Aorta (tissue), 5 donors: ENCODE measurements around the gene MCOLN2. TPM values are rescaled to one million over a fixed set of nuclear protein-coding genes. Genes with fewer than 3 reads are reported as not detected.

Experiments
- ATAC-seq: fragments of 200-7000 bp; cut with Tn5 transposase; one replicate; pipeline ENCODE4 v1.9.1; 2022; ENCODE audit warnings: moderate library complexity; ENCODE audit not compliant: low FRiP score
- DNase-seq, 2 donors: peaks; one replicate each; pipeline ENCODE4 v3.0.0-alpha.2; 2020
- H3K27ac ChIP-seq, 2 donors: one replicate each; pipeline ENCODE4 v1.5.1; 2013; ENCODE audit warnings: low read length in 2 of 2, mild to moderate bottlenecking in 2 of 2, moderate library complexity in 2 of 2, control low read depth in 1 of 2, inconsistent platforms in 1 of 2, low read depth in 1 of 2
- H3K27me3 ChIP-seq, 2 donors: one replicate each; pipeline ENCODE4 v1.6.1; 2013; ENCODE audit warnings: control low read depth in 1 of 2, low read length in 1 of 2, mild to moderate bottlenecking in 1 of 2, moderate library complexity in 1 of 2; ENCODE audit not compliant: insufficient read depth in 2 of 2, control insufficient read depth in 1 of 2
- H3K36me3 ChIP-seq, 2 donors: one replicate each; pipeline ENCODE4 v1.6.1; 2013; ENCODE audit warnings: control low read depth in 1 of 2, low read length in 1 of 2, mild to moderate bottlenecking in 1 of 2; ENCODE audit not compliant: insufficient read depth in 2 of 2, control insufficient read depth in 1 of 2
- H3K4me1 ChIP-seq, 2 donors: one replicate each; pipeline ENCODE4 v1.6.1; 2013; ENCODE audit warnings: low read length in 2 of 2, control low read depth in 1 of 2, mild to moderate bottlenecking in 1 of 2, moderate library complexity in 1 of 2; ENCODE audit not compliant: insufficient read depth in 2 of 2, control insufficient read depth in 1 of 2
- H3K4me3 ChIP-seq, 2 donors: one replicate each; pipeline ENCODE4 v1.5.1; 2013; ENCODE audit warnings: low read length in 2 of 2, control low read depth in 1 of 2, mild to moderate bottlenecking in 1 of 2
- H3K9me3 ChIP-seq: one replicate; pipeline ENCODE4 v1.6.1; 2013; ENCODE audit warnings: mild to moderate bottlenecking, low read length; ENCODE audit not compliant: control insufficient read depth
- WGBS, 2 donors: extraction: QIAGEN DNeasy Blood & Tissue Kit; methylation state at CpG; one replicate each; pipeline ENCODE4 v1.1.7; 2013; 5-methylcytosine and 5-hydroxymethylcytosine counted together
- intact Hi-C, 2 donors: fragments of 100-400 bp; cut with DNase I; formaldehyde crosslinking; loops; one replicate each; pipeline versions ENCODE4 v1.14.2 to v1.15.0; 2022
- polyA plus RNA-seq, 2 donors: library from polyadenylated mRNA; stranded (reverse); fragments of 200-250 nt; gene quantifications; one replicate each; pipeline ENCODE4 v1.2.3, GENCODE V29; 2013
- total RNA-seq, 2 donors: library from RNA; stranded (reverse); fragmentation: NEBNext Ultra II Directional; extraction: Animal tissue kit (Norgen Biotek cat#: 25700); gene quantifications; one replicate each; pipeline ENCODE4 v1.2.1, GENCODE V29; 2021
- donor health status: healthy with polysubstance abuse.
- donor health status: Bipolar disorder and iron deficiency.
- donor health status: DM: no; HTN: no; CAD: no.
- donor health status: DM: no; HTN: no; CAD: no.
- donor health status: DM: yes; HTN: yes; CAD: no.

The MCOLN2 gene
- total and polyA plus RNA-seq, 4 donors, result 1.0 to 3.9 (median 2.2) TPM

GRCh38 chr1:84941843-84942242, 55.1 kb downstream of the MCOLN2 start:
- WGBS, 2 donors, result 45 to 82% methylated on average over 1 of the region's 1 CpG
- Histone ChIP-seq H3K36me3 (no peaks in the 10 kb centered on the region), H3K4me3 (no peak overlapping the region), H3K27ac (no peak overlapping the region), H3K9me3 (no peaks in the 10 kb centered on the region), H3K27me3 (no peaks in the 10 kb centered on the region), H3K4me1 (no peaks in the 10 kb centered on the region)
- intact Hi-C loops, result loop anchor here (2.0 to 10.0 kb wide), 4 partner anchors 55 to 310 kb away; partner anchors contain the start of gene MCOLN2 (in 1 of the 2)
- DNase-seq (no peak), ATAC-seq (no peak)

GRCh38 chr1:84940481-84940880, 56.4 kb downstream of the MCOLN2 start:
- Histone ChIP-seq H3K36me3 (no peaks in the 10 kb centered on the region), H3K4me1 (no peaks in the 10 kb centered on the region), H3K27ac (no peak overlapping the region), H3K27me3 (no peaks in the 10 kb centered on the region), H3K9me3 (no peaks in the 10 kb centered on the region), H3K4me3 (no peak overlapping the region)
- 87 to 90% methylated on average over 4 of the region's 4 CpGs for WGBS, 2 donors
- intact Hi-C loops, result loop anchor here (5.0 to 10.0 kb wide), 3 partner anchors 57 to 312 kb away; partner anchors contain the start of gene MCOLN2 (in 1 of the 2)
- no peak for ATAC-seq
- no peak for DNase-seq

GRCh38 chr1:84939761-84940160, 57.2 kb downstream of the MCOLN2 start:
- 96 to 97% methylated on average over 11 of the region's 11 CpGs for WGBS, 2 donors
- Histone ChIP-seq H3K9me3 (no peaks in the 10 kb centered on the region), H3K27ac (no peak overlapping the region), H3K36me3 (no peaks in the 10 kb centered on the region), H3K4me3 (no peak overlapping the region), H3K4me1 (no peaks in the 10 kb centered on the region), H3K27me3 (no peaks in the 10 kb centered on the region)
- intact Hi-C loops, result loop anchor here (5.0 to 10.0 kb wide), 6 partner anchors 58 to 318 kb away; partner anchors contain the start of genes C1orf52 (in 1 of the 2) and MCOLN2 (in 1 of the 2)
- ATAC-seq, result no peak
- no peak for DNase-seq

GRCh38 chr1:84939151-84939550, 57.8 kb downstream of the MCOLN2 start:
- 52 to 53% methylated on average over 8 of the region's 8 CpGs for WGBS, 2 donors
- Histone ChIP-seq H3K36me3 (no peaks in the 10 kb centered on the region), H3K4me3 (no peak overlapping the region), H3K9me3 (no peaks in the 10 kb centered on the region), H3K4me1 (no peaks in the 10 kb centered on the region), H3K27ac (no peak overlapping the region), H3K27me3 (no peaks in the 10 kb centered on the region)
- DNase-seq (no peak), ATAC-seq (no peak)
- intact Hi-C loops, result loop anchor here in 1 of 2 donors (5.0 to 10.0 kb wide), 3 partner anchors 167 to 318 kb away; partner anchors contain the start of gene C1orf52

- H3K4me1 ChIP-seq, result no peaks in the 10 kb centered on the region
- no peaks in the 10 kb centered on the region for H3K36me3 ChIP-seq
- WGBS, 2 donors, result 2% methylated on average over 5 of the region's 5 CpGs
- DNase-seq, result no peak
- H3K27ac ChIP-seq, result no peak overlapping the region
- intact Hi-C loops, result loop anchor here in 1 of 2 donors (5.0 to 10.0 kb wide), 3 partner anchors 164 to 321 kb away; partner anchors contain the start of gene C1orf52
- H3K4me3 ChIP-seq, result peak overlapping the region in 1 of 2 donors; percentile 12
- peak; percentile 88 for ATAC-seq
- no peaks in the 10 kb centered on the region for H3K9me3 ChIP-seq
- H3K27me3 ChIP-seq, result no peaks in the 10 kb centered on the region
Measured at GRCh38 chr1:84936116-84936810, 60.6 kb downstream of the MCOLN2 start.

GRCh38 chr1:84933011-84933611, 63.8 kb downstream of the MCOLN2 start:
- Histone ChIP-seq H3K9me3 (no peaks in the 10 kb centered on the region), H3K27me3 (no peaks in the 10 kb centered on the region), H3K4me1 (no peaks in the 10 kb centered on the region), H3K4me3 (no peak overlapping the region), H3K36me3 (no peaks in the 10 kb centered on the region), H3K27ac (no peak overlapping the region)
- DNase-seq (no peak), ATAC-seq (no peak)
- intact Hi-C loops, result loop anchor here in 1 of 2 donors (10.0 kb wide), 1 partner anchor 288 kb away; no protein-coding TSS in a partner anchor
- 51 to 59% methylated on average over 7 of the region's 7 CpGs for WGBS, 2 donors

- WGBS, 2 donors, result 95 to 100% methylated on average over 2 of the region's 2 CpGs
- H3K4me3 ChIP-seq, result no peak overlapping the region
- ATAC-seq (no peak), DNase-seq (no peak)
- no peaks in the 10 kb centered on the region for H3K27me3 ChIP-seq
- no peaks in the 10 kb centered on the region for H3K9me3 ChIP-seq
- no peaks in the 10 kb centered on the region for H3K4me1 ChIP-seq
- no peak overlapping the region for H3K27ac ChIP-seq
- intact Hi-C loops, result loop anchor here in 1 of 2 donors (10.0 kb wide), 1 partner anchor 286 kb away; no protein-coding TSS in a partner anchor
- no peaks in the 10 kb centered on the region for H3K36me3 ChIP-seq
Measured at GRCh38 chr1:84930831-84931230, 66.1 kb downstream of the MCOLN2 start.

- no peaks in the 10 kb centered on the region for H3K36me3 ChIP-seq
- DNase-seq, result no peak
- no peak overlapping the region for H3K27ac ChIP-seq
- H3K9me3 ChIP-seq, result no peaks in the 10 kb centered on the region
- WGBS, 2 donors, result 92 to 93% methylated on average over 4 of the region's 4 CpGs
- H3K4me1 ChIP-seq, result no peaks in the 10 kb centered on the region
- no peak overlapping the region for H3K4me3 ChIP-seq
- intact Hi-C loops, result loop anchor here in 1 of 2 donors (10.0 kb wide), 1 partner anchor 286 kb away; no protein-coding TSS in a partner anchor
- no peak for ATAC-seq
- H3K27me3 ChIP-seq, result no peaks in the 10 kb centered on the region
Measured at GRCh38 chr1:84930329-84930728, 66.6 kb downstream of the MCOLN2 start.
